HepG2 (cell line): Measurements from ENCODE around the gene CLEC16A. TPM values are rescaled to one million over a fixed set of nuclear protein-coding genes. Genes with fewer than 3 reads are reported as not detected.

Source experiments
- ATAC-seq: fragments of 200-7000 bp; cut with Tn5 transposase; 3 replicates; pipeline ENCODE4 v1.9.1; 2020; ENCODE audit warnings: mild to moderate bottlenecking, moderate library complexity
- BruUV-seq: library from RNA; stranded (reverse); fragments of 400-500 nt; replicated peaks from 2 replicates; lab custom pipeline; 2021; lab: Mats Ljungman, UMichigan
- CTCF ChIA-PET: fragments of 300-600 bp; formaldehyde crosslinking; extraction: SDS; loops from one replicate; lab custom pipeline; 2021; ENCODE audit warnings: low total read pairs, inconsistent platforms, low intra/inter-chr PET ratio; lab: Yijun Ruan, JAX
- POLR2A ChIA-PET: fragments of 350-600 bp; sonication (Branson Sonifier 250); formaldehyde crosslinking; loops from one replicate; lab custom pipeline; 2020; ENCODE audit warnings: antibody characterized with exemption, inconsistent platforms; lab: Yijun Ruan, JAX
- DNase-seq: peaks from one replicate; pipeline ENCODE4 v3.0.0-alpha.2; 2015; ENCODE audit warnings: low spot score
- FAIRE-seq: peaks from 3 replicates; lab custom pipeline; 2011; peaks lifted over from hg19 to GRCh38; lab: Jason Lieb, UNC
- H2AFZ ChIP-seq: one replicate; pipeline ENCODE4 v1.6.1; 2011; ENCODE audit warnings: low read length, inconsistent platforms
- H3K27ac ChIP-seq: fragments of 300-600 bp; 3 replicates; pipeline ENCODE4 v1.8.0; 2011; ENCODE audit warnings: mixed run types, mild to moderate bottlenecking, mixed read lengths, low read length, inconsistent platforms; ENCODE audit not compliant: insufficient read depth; ENCODE audit errors: extremely low read length
- H3K27me3 ChIP-seq, 2 experiments: fragments of 200-600 bp in 1 of 2; 2 replicates in 1 of 2; 3 replicates in 1 of 2; pipeline versions ENCODE4 v1.6.0 to v1.8.0; 2011; ENCODE audit warnings: low read length in 2 of 2, mild to moderate bottlenecking in 2 of 2, moderate library complexity in 2 of 2, inconsistent platforms in 1 of 2; ENCODE audit not compliant: insufficient read depth in 2 of 2, control insufficient read depth in 1 of 2
- H3K36me3 ChIP-seq, 2 experiments: fragments of 200-600 bp in 1 of 2; replicated peaks in 1 of 2; 2 replicates in 1 of 2; 3 replicates in 1 of 2; pipeline versions ENCODE4 v1.5.1 to v1.8.0; 2011; ENCODE audit warnings: low read length in 2 of 2, inconsistent platforms in 1 of 2; ENCODE audit not compliant: insufficient read depth in 2 of 2, control insufficient read depth in 1 of 2
- H3K4me1 ChIP-seq: 2 replicates; pipeline ENCODE4 v1.5.1; 2012; ENCODE audit warnings: low read length, inconsistent platforms; ENCODE audit not compliant: insufficient read depth
- H3K4me2 ChIP-seq: 2 replicates; pipeline ENCODE4 v1.6.0; 2011; ENCODE audit warnings: low read depth, low read length, inconsistent platforms
- H3K4me3 ChIP-seq, 3 experiments: fragments of 200-600 bp in 1 of 3; sonication (generic), shearing (Covaris generic) in 1 of 3; replicated peaks in 1 of 3; 2 replicates each; pipeline ENCODE4 v1.5.1; 2011 to 2016; ENCODE audit warnings: low read length in 3 of 3, inconsistent platforms in 2 of 3, low read depth in 2 of 3, mild to moderate bottlenecking in 2 of 3, control low read depth in 1 of 3, mixed read lengths in 1 of 3; ENCODE audit not compliant: insufficient read depth in 1 of 3
- H3K79me2 ChIP-seq: one replicate; pipeline ENCODE4 v1.6.1; 2011; ENCODE audit warnings: low read length, inconsistent platforms; ENCODE audit not compliant: insufficient read depth
- H3K9ac ChIP-seq: 2 replicates; pipeline ENCODE4 v1.6.0; 2011; ENCODE audit warnings: mild to moderate bottlenecking, low read depth, low read length, inconsistent platforms; ENCODE audit not compliant: insufficient read depth
- H3K9me3 ChIP-seq: 2 replicates; pipeline ENCODE4 v1.5.1; 2012; ENCODE audit warnings: mild to moderate bottlenecking, low read length
- H4K20me1 ChIP-seq: 2 replicates; pipeline ENCODE4 v1.6.0; 2011; ENCODE audit warnings: inconsistent platforms, mild to moderate bottlenecking, low read length, moderate library complexity; ENCODE audit not compliant: insufficient read depth
- CHD4 ChIP-seq: fragments of 200-600 bp; sonication (generic); IDR thresholded peaks from 2 replicates; pipeline ENCODE4 v1.7.0; 2017; ENCODE audit warnings: mild to moderate bottlenecking, low read length, borderline replicate concordance
- DR1 ChIP-seq: sonication (generic); formaldehyde crosslinking; IDR thresholded peaks from 2 replicates; pipeline ENCODE4 v1.8.0; 2021; ENCODE audit warnings: mild to moderate bottlenecking, missing genetic modification reagents, inconsistent platforms
- FOXM1 ChIP-seq: sonication (generic); formaldehyde crosslinking; IDR thresholded peaks from 2 replicates; pipeline ENCODE4 v1.5.0; 2020; ENCODE audit warnings: missing genetic modification reagents
- GABPB1 ChIP-seq: IDR thresholded peaks from 2 replicates; pipeline ENCODE4 v1.6.1; 2016; ENCODE audit warnings: mild to moderate bottlenecking, missing genetic modification reagents, moderate library complexity, missing compliant biosample characterization
- GTF3A ChIP-seq: sonication (generic); formaldehyde crosslinking; conservative IDR thresholded peaks from 2 replicates; pipeline ENCODE4 v1.4.0; 2020; ENCODE audit warnings: mild to moderate bottlenecking, missing genetic modification reagents
- NR3C1 ChIP-seq: sonication (generic); formaldehyde crosslinking; IDR thresholded peaks from 2 replicates; pipeline ENCODE4 v1.4.0; 2020; ENCODE audit warnings: missing genetic modification reagents
- TCF12 ChIP-seq, 2 experiments: fragments of 450-650 bp in 1 of 2; sonication (generic) in 1 of 2; formaldehyde crosslinking in 1 of 2; IDR thresholded peaks; 2 replicates each; pipeline versions ENCODE4 v1.6.1 to v1.8.0; 2017 to 2022; ENCODE audit warnings: antibody characterized with exemption in 1 of 2, mild to moderate bottlenecking in 1 of 2, missing genetic modification reagents in 1 of 2, moderate library complexity in 1 of 2
- ZEB1 ChIP-seq: IDR thresholded peaks from 2 replicates; pipeline ENCODE4 v1.6.1; 2012; ENCODE audit warnings: mild to moderate bottlenecking, low read depth, inconsistent platforms; ENCODE audit not compliant: insufficient replicate concordance
- ZKSCAN5 ChIP-seq: sonication (generic); formaldehyde crosslinking; IDR thresholded peaks from 2 replicates; pipeline ENCODE4 v1.5.1; 2020; ENCODE audit warnings: mild to moderate bottlenecking, missing genetic modification reagents
- ZNF564 ChIP-seq: sonication (generic); formaldehyde crosslinking; IDR thresholded peaks from 2 replicates; pipeline ENCODE4 v1.8.1; 2023; ENCODE audit warnings: mild to moderate bottlenecking, missing genetic modification reagents
- ZNF570 ChIP-seq: sonication (generic); formaldehyde crosslinking; IDR thresholded peaks from 2 replicates; pipeline ENCODE4 v1.4.0; 2020; ENCODE audit warnings: mild to moderate bottlenecking, missing genetic modification reagents, borderline replicate concordance
- ZNF605 ChIP-seq: sonication (generic); formaldehyde crosslinking; IDR thresholded peaks from 2 replicates; pipeline ENCODE4 v1.8.0; 2022; ENCODE audit warnings: mild to moderate bottlenecking, missing genetic modification reagents
- WGBS: methylation state at CpG from one replicate; pipeline ENCODE4 v1.1.6; 2017; ENCODE audit warnings: low lambda C conversion rate; 5-methylcytosine and 5-hydroxymethylcytosine counted together
- in situ Hi-C: cut with HindIII; loops from 2 replicates; pipeline ENCODE4 v1.10.0; 2017; ENCODE audit warnings: low pct_unique_long_range_greater_than_20kb; ENCODE audit not compliant: extremely low pct_ligation_motif_present
- intact Hi-C: fragments of 100-400 bp; cut with micrococcal nuclease; formaldehyde crosslinking; loops from one replicate; pipeline ENCODE4 v1.10.0; 2022; ENCODE audit not compliant: unreplicated experiment
- polyA plus RNA-seq, 8 experiments: library from polyadenylated mRNA; depleted of rRNA in 3 of 8; stranded (reverse) in 7 of 8; unstranded in 1 of 8; fragments of >200 nt; fragmentation: Illumina TruSeq in 4 of 8; extraction: Trizol in 4 of 8; gene quantifications; 2 replicates each; pipeline versions ENCODE4 v1.2.1 to v1.2.3, GENCODE V29; 2011 to 2016; ENCODE audit warnings: low read depth in 4 of 8, missing spikeins in 1 of 8, mixed read lengths in 1 of 8; ENCODE audit not compliant: insufficient read depth in 1 of 8
- total RNA-seq, 5 experiments: library from RNA; depleted of rRNA; stranded (reverse); fragments of >200 nt; fragmentation: Illumina TruSeq; extraction: Trizol; gene quantifications; 2 replicates each; pipeline ENCODE4 v1.2.3, GENCODE V29; 2016; ENCODE audit warnings: low read depth in 1 of 5
- TF ChIP-seq, protein P1 (sequence below): sonication (generic); formaldehyde crosslinking; IDR thresholded peaks from 2 replicates; pipeline ENCODE4 v1.4.0; 2020; ENCODE audit warnings: mild to moderate bottlenecking, missing genetic modification reagents
- TF ChIP-seq, protein P2 (sequence below): sonication (generic); formaldehyde crosslinking; IDR thresholded peaks from 2 replicates; pipeline ENCODE4 v1.5.0; 2020; ENCODE audit warnings: missing genetic modification reagents, mild to moderate bottlenecking, borderline replicate concordance
- TF ChIP-seq, protein P3 (sequence below): sonication (generic); formaldehyde crosslinking; IDR thresholded peaks from 2 replicates; pipeline ENCODE4 v1.9.0; 2022; ENCODE audit warnings: missing genetic modification reagents, mild to moderate bottlenecking, borderline replicate concordance
- TF ChIP-seq, protein P4 (sequence below): sonication (generic); formaldehyde crosslinking; IDR thresholded peaks from 2 replicates; pipeline ENCODE4 v1.4.0; 2020; ENCODE audit warnings: missing genetic modification reagents

CLEC16A gene
- total and polyA plus RNA-seq, 2 of the 13 experiments (the other 11 are each of a cell fraction or from before 2014, with no cell fraction given) = 8.5 to 10.3 TPM

DNA sequence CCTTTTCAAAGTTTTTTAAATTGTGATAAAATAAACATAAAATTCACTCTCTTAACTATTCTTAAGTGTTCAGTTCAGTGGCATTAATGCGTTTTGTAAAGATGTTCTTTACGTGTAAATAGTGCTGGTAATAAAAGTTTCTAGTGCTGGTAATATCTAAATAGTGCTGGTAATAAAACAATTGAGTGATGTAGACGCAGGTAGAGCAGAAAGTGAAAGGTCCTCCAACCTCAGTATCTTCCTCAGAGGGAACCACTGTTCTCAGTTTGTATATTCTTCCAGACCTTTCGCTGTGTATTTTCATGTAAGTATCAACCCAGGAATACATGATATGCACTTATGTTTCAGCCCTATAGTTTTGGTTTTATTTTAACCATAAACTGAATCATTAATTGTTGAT lies 53.1 kb downstream of the CLEC16A start:
- TF ChIP-seq, protein P1, sequence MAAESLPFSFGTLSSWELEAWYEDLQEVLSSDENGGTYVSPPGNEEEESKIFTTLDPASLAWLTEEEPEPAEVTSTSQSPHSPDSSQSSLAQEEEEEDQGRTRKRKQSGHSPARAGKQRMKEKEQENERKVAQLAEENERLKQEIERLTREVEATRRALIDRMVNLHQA (CRISPR knock-in tag) = no peak
- TF ChIP-seq FOXM1 (CRISPR knock-in tag) = no peak
- TF ChIP-seq GABPB1 (CRISPR knock-in tag) = no peak
- TF ChIP-seq, protein P2, sequence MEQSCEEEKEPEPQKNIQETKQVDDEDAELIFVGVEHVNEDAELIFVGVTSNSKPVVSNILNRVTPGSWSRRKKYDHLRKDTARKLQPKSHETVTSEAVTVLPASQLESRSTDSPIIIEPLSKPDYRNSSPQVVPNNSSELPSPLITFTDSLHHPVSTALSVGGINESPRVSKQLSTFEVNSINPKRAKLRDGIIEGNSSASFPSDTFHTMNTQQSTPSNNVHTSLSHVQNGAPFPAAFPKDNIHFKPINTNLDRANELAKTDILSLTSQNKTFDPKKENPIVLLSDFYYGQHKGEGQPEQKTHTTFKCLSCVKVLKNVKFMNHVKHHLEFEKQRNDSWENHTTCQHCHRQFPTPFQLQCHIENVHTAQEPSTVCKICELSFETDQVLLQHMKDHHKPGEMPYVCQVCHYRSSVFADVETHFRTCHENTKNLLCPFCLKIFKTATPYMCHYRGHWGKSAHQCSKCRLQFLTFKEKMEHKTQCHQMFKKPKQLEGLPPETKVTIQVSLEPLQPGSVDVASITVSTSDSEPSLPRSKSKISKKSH (CRISPR knock-in tag) = no peak
- TF ChIP-seq TCF12 (IDR thresholded peaks at IDR 0.05) = no peak
- no peak for TF ChIP-seq TCF12 (CRISPR knock-in tag; IDR thresholded peaks at IDR 0.05)
- TF ChIP-seq GTF3A (CRISPR knock-in tag) = no peak
- TF ChIP-seq CHD4 = no peak
- no peak for TF ChIP-seq ZNF564
- TF ChIP-seq DR1 = no peak
- no peak for TF ChIP-seq ZNF605
- TF ChIP-seq ZKSCAN5 (CRISPR knock-in tag) = no peak
- TF ChIP-seq, protein P3, sequence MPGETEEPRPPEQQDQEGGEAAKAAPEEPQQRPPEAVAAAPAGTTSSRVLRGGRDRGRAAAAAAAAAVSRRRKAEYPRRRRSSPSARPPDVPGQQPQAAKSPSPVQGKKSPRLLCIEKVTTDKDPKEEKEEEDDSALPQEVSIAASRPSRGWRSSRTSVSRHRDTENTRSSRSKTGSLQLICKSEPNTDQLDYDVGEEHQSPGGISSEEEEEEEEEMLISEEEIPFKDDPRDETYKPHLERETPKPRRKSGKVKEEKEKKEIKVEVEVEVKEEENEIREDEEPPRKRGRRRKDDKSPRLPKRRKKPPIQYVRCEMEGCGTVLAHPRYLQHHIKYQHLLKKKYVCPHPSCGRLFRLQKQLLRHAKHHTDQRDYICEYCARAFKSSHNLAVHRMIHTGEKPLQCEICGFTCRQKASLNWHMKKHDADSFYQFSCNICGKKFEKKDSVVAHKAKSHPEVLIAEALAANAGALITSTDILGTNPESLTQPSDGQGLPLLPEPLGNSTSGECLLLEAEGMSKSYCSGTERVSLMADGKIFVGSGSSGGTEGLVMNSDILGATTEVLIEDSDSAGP (CRISPR knock-in tag) = no peak
- no peak for TF ChIP-seq ZNF570 (CRISPR knock-in tag)
- no peak for TF ChIP-seq ZEB1
- TF ChIP-seq, protein P4, sequence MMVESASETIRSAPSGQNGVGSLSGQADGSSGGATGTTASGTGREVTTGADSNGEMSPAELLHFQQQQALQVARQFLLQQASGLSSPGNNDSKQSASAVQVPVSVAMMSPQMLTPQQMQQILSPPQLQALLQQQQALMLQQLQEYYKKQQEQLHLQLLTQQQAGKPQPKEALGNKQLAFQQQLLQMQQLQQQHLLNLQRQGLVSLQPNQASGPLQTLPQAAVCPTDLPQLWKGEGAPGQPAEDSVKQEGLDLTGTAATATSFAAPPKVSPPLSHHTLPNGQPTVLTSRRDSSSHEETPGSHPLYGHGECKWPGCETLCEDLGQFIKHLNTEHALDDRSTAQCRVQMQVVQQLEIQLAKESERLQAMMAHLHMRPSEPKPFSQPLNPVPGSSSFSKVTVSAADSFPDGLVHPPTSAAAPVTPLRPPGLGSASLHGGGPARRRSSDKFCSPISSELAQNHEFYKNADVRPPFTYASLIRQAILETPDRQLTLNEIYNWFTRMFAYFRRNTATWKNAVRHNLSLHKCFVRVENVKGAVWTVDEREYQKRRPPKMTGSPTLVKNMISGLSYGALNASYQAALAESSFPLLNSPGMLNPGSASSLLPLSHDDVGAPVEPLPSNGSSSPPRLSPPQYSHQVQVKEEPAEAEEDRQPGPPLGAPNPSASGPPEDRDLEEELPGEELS = no peak
- TF ChIP-seq NR3C1 (CRISPR knock-in tag) = no peak
- H3K9me3 ChIP-seq = no peaks in the 10 kb centered on the region
- no peak overlapping the region for H3K4me3 ChIP-seq
- no peak overlapping the region for H3K4me2 ChIP-seq
- no peak overlapping the region for H2AFZ ChIP-seq
- intact Hi-C loops (no loop called here), in situ Hi-C loops (no loop called here)
- ChIA-PET CTCF (no interaction called here), POLR2A (no interaction called here)
- 94% methylated on average over 4 of the region's 4 CpGs for WGBS
- ATAC-seq (no peak), FAIRE-seq (no peak), DNase-seq (no peak)
- no peaks in the 10 kb centered on the region for H3K79me2 ChIP-seq
- H3K9ac ChIP-seq = no peak overlapping the region
- no peaks in the 10 kb centered on the region for H3K27me3 ChIP-seq
- no peak overlapping the region for H3K27ac ChIP-seq
- H3K36me3 ChIP-seq = peaks cover 7 to 8% of the 10 kb centered on the region in 2 experiments; a peak in 2 of 5 replicates
- H4K20me1 ChIP-seq = no peaks in the 10 kb centered on the region
- H3K4me1 ChIP-seq = peaks cover 6% of the 10 kb centered on the region
- BruUV-seq = no TSS peak
